T-helper 1 cell (primary cell): Measurements from ENCODE around the gene EVI2B.
"Not testable (repeated sequence)": the region's sequence is repeated elsewhere in the genome, so short reads cannot be mapped to it uniquely, and the experiment has no call there.

Source experiments
- DNase-seq, 5 donors: peaks; one replicate each; pipeline ENCODE4 v3.0.0-alpha.2; 2012 to 2020

EVI2B gene

DNA sequence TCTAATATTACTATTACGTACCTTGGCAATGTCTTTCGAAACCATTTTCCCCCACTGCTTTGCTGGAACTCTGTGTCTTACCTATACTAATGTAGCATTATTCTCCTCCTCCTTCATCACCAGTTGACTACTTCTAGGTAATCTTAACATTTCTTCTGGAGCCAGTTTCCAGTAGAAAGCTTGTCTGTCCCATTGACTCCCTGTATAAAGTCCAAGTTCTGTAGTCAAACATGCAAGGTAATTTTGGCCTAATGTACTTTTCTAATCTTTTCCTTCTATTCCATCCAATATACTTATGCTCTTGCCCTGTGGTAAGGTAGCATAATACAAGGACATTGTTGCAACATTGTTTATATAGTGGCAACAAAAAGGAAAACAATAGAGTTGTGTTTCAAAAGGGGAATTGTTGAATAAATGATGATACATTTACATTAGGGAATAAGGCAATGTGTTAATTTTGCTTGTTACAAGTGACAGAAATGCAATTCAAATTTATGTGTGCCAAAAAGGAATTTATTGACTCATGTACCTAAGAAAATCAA, 44.7 kb downstream of the EVI2B start:
- no peak for DNase-seq

- peak in 1 of 5 donors; percentile 3 for DNase-seq
These were observed 47.8 kb downstream of the EVI2B start for GRCh38 chr17:31266042-31266441.

- not testable (repeated sequence) for DNase-seq
These were observed 50.9 kb downstream of the EVI2B start for GRCh38 chr17:31262923-31263322.

GRCh38 chr17:31261601-31262000, 52.3 kb downstream of the EVI2B start:
- DNase-seq, result no peak

DNA sequence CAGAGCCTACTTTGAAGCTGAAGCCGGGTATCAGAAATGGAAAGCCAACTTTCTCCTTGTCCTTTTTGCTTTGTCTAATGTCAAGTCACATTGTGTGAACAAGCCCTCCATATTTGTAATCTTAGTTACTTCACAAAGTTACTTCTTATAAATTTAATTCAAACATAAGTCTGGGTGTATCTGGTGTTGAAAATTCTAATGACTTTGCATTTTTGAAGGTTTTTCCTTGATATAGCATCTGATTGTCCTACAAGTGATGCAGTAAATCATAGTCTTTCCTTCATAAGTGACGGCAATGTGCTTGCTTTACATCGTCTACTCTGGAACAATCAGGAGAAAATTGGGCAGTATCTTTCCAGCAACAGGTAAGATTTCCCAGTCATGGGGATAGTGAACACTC, 53.7 kb downstream of the EVI2B start:
- no peak for DNase-seq

DNA sequence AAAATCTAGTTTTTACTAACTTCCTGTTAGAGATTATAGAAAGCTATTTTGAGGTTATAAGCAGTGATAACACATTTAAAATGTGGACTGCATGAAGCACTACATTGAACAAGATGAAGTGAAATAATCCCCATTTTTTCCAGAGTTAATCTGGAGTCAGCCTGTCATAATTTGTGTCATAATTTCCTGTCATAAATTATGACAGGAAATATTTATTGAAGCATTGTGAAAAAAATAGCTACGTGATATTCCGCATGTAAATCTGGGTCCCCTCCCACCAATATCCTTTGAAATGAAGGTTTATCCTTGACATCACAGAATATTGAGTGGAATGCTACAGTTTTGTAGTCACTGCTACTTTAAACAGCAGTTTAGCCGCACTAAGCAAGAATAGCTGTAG, 56.9 kb downstream of the EVI2B start:
- DNase-seq, result no peak

GRCh38 chr17:31254654-31255053, 59.2 kb downstream of the EVI2B start:
- DNase-seq, result no peak
